ENCODE results near the gene MORN1.

DNA sequence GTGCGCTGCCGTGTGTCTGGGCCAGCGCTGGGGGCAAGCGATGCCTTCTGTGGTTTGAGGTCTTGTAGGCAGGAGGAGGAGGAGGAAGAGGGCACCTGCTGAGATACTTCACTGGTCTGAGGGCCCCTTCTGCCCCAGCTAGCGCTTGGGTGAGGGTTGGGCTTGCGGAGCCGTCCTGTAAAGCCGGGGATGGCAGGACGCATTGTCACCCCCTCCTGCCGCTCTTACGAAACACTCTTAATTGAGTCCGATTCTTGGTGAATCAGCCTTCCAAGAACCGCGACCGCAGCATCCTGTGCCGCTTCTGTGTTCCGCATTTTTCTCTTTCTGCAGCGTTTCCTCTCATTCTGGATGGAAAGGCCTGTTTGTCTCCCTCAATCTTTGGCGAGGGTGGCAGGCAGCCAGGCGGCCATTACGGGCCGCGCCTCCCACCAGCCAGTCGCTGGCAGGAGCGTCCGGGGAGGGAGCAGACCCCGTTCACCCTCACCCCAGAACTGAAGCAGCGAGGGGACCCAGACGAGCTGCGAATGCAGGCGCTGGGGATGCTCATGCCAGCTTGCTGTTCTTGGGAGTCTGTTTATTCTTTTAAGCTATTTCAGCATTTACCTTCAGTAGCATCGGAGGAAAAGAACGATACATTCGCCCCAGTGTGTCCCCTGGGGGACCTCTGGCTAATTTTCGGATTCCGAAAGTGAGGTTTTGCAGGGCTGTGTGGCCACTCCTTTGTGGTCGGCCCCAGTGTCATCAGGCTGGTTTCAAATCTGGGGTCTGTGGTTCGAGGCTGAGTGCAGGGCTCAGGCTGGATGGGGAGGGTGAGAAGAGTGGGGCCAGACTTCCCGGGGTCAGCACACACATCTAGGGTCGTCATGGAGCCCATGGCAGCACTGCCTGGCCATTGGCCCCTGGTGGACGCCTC lies 100.5 kb downstream of the MORN1 start:
- TF ChIP-seq CTCF (IDR thresholded peaks at IDR 0.05; ENCODE audit: poor library complexity) (no peak), EZH2 (IDR thresholded peaks at IDR 0.05; ENCODE audit: borderline replicate concordance) (no peak)

Measured in hepatocyte (in vitro differentiated cells).